Measurements from ENCODE around the gene ACE. TPM values are rescaled to one million over a fixed set of nuclear protein-coding genes. Genes with fewer than 3 reads are reported as not detected.

Gene ACE
- total RNA-seq, 1 experiment from 2014 or later, result 4.5 TPM

DNA sequence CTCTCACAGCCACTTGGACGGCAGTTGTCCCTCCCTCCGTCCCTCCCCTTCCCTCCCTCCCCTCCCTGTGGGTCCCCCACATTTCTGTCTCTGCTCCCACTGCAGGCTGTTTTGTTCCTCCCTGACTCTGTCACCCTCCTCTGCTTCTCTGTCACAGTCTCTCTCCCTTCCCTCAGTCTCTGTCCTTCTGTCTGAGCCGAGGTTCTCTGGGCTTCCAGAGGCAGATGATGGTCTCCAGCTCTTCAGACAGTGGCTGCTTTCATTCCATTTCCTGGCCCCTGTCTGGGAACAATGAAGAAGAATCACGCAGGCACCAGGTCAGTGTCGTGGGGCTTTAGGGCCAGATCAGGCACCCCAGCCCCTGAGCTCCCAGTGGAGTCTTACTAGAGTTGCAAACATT, 21.9 kb upstream of the ACE start:
- TF ChIP-seq, protein P1, sequence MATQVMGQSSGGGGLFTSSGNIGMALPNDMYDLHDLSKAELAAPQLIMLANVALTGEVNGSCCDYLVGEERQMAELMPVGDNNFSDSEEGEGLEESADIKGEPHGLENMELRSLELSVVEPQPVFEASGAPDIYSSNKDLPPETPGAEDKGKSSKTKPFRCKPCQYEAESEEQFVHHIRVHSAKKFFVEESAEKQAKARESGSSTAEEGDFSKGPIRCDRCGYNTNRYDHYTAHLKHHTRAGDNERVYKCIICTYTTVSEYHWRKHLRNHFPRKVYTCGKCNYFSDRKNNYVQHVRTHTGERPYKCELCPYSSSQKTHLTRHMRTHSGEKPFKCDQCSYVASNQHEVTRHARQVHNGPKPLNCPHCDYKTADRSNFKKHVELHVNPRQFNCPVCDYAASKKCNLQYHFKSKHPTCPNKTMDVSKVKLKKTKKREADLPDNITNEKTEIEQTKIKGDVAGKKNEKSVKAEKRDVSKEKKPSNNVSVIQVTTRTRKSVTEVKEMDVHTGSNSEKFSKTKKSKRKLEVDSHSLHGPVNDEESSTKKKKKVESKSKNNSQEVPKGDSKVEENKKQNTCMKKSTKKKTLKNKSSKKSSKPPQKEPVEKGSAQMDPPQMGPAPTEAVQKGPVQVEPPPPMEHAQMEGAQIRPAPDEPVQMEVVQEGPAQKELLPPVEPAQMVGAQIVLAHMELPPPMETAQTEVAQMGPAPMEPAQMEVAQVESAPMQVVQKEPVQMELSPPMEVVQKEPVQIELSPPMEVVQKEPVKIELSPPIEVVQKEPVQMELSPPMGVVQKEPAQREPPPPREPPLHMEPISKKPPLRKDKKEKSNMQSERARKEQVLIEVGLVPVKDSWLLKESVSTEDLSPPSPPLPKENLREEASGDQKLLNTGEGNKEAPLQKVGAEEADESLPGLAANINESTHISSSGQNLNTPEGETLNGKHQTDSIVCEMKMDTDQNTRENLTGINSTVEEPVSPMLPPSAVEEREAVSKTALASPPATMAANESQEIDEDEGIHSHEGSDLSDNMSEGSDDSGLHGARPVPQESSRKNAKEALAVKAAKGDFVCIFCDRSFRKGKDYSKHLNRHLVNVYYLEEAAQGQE (IDR thresholded peaks at IDR 0.05; ENCODE audit: insufficient read depth in 1 of 2, low read depth in 2 of 2, low read length in 1 of 2), result no peak
- TF ChIP-seq, protein P2, sequence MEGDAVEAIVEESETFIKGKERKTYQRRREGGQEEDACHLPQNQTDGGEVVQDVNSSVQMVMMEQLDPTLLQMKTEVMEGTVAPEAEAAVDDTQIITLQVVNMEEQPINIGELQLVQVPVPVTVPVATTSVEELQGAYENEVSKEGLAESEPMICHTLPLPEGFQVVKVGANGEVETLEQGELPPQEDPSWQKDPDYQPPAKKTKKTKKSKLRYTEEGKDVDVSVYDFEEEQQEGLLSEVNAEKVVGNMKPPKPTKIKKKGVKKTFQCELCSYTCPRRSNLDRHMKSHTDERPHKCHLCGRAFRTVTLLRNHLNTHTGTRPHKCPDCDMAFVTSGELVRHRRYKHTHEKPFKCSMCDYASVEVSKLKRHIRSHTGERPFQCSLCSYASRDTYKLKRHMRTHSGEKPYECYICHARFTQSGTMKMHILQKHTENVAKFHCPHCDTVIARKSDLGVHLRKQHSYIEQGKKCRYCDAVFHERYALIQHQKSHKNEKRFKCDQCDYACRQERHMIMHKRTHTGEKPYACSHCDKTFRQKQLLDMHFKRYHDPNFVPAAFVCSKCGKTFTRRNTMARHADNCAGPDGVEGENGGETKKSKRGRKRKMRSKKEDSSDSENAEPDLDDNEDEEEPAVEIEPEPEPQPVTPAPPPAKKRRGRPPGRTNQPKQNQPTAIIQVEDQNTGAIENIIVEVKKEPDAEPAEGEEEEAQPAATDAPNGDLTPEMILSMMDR (IDR thresholded peaks at IDR 0.05), result no peak
- TF ChIP-seq SIN3A (IDR thresholded peaks at IDR 0.05; ENCODE audit: borderline replicate concordance, insufficient read depth, low read depth, low read length) (no peak), POLR2AphosphoS5 (IDR thresholded peaks at IDR 0.05; ENCODE audit: low read depth, low read length) (no peak), TCF7L2 (IDR thresholded peaks at IDR 0.05; ENCODE audit: low read depth, low read length) (no peak)
- no peak for ATAC-seq
- Histone ChIP-seq H3K4me3 (ENCODE audit: low read depth in 2 of 2, low read length in 2 of 2) (no peak overlapping the region), H3K9me3 (ENCODE audit: control insufficient read depth, insufficient read depth, low read depth, low read length) (no peaks in the 10 kb centered on the region), H3K4me1 (ENCODE audit: control insufficient read depth, insufficient read depth, low read length) (no peaks in the 10 kb centered on the region), H3K36me3 (ENCODE audit: control insufficient read depth, insufficient read depth, low read length) (no peaks in the 10 kb centered on the region), H3K27me3 (ENCODE audit: control insufficient read depth, insufficient read depth, low read length) (no peaks in the 10 kb centered on the region), H3K27ac (ENCODE audit: low read length) (no peak overlapping the region)
- no TSS peak for BruUV-seq (replicated peaks)
- no peak for DNase-seq (ENCODE audit: low read depth, low spot score)
- ChIA-PET POLR2A (no interaction called here), CTCF (no interaction called here)
- intact Hi-C loops (cut with micrococcal nuclease; ENCODE audit: unreplicated experiment), result no loop called here
- in situ Hi-C loops (cut with HindIII; ENCODE audit: low pct_unique_long_range_greater_than_20kb, low sequenced_read_pairs), result no loop called here

DNA sequence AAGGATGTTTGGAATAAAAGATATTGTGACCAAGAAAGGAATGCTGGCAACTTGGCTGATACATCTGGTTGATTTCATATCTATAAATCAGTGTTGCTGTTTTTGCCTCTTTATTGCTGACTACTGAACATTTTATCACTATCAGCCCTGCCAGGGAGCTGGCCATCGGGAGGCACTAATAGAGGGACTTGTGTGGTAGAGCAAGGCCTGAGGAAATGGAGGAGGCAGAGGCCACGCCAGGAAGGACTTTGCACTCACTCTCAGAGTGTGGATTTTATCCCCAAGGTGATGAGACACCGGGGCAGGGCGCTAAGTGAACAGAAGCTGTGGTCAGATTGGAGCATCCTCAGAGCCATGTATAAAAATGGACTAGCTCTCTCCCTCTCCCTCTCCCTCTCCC, 21.4 kb upstream of the ACE start:
- no TSS peak for BruUV-seq (replicated peaks)
- H3K4me3 ChIP-seq (ENCODE audit: low read depth in 2 of 2, low read length in 2 of 2), result no peak overlapping the region
- no peaks in the 10 kb centered on the region for H3K27me3 ChIP-seq (ENCODE audit: control insufficient read depth, insufficient read depth, low read length)
- ChIA-PET POLR2A (no interaction called here), CTCF (interaction anchor here (0.6 kb wide), 1 partner anchor 13 kb away, joined by 6 read pairs; no protein-coding TSS in a partner anchor)
- TF ChIP-seq, protein P2 (IDR thresholded peaks at IDR 0.05), result no peak
- TF ChIP-seq SIN3A (IDR thresholded peaks at IDR 0.05; ENCODE audit: borderline replicate concordance, insufficient read depth, low read depth, low read length), result no peak
- TF ChIP-seq POLR2AphosphoS5 (IDR thresholded peaks at IDR 0.05; ENCODE audit: low read depth, low read length), result no peak
- TF ChIP-seq TCF7L2 (IDR thresholded peaks at IDR 0.05; ENCODE audit: low read depth, low read length), result no peak
- TF ChIP-seq, protein P1 (IDR thresholded peaks at IDR 0.05; ENCODE audit: insufficient read depth in 1 of 2, low read depth in 2 of 2, low read length in 1 of 2), result no peak
- H3K9me3 ChIP-seq (ENCODE audit: control insufficient read depth, insufficient read depth, low read depth, low read length), result no peaks in the 10 kb centered on the region
- H3K27ac ChIP-seq (ENCODE audit: low read length), result no peak overlapping the region
- H3K4me1 ChIP-seq (ENCODE audit: control insufficient read depth, insufficient read depth, low read length), result no peaks in the 10 kb centered on the region
- intact Hi-C loops (cut with micrococcal nuclease; ENCODE audit: unreplicated experiment), result no loop called here
- ATAC-seq (peak; percentile 30; the same call in 1 of the 2 replicates), DNase-seq (ENCODE audit: low read depth, low spot score) (no peak)
- H3K36me3 ChIP-seq (ENCODE audit: control insufficient read depth, insufficient read depth, low read length), result no peaks in the 10 kb centered on the region
- in situ Hi-C loops (cut with HindIII; ENCODE audit: low pct_unique_long_range_greater_than_20kb, low sequenced_read_pairs), result no loop called here
